Measurements from ENCODE around the gene ACOT8. TPM values are rescaled to one million over a fixed set of nuclear protein-coding genes. Genes with fewer than 3 reads are reported as not detected.

Gene ACOT8
- total and polyA plus RNA-seq, 9 of the 15 experiments (the other 6 are each of a cell fraction or from before 2014, with no cell fraction given): 8.2 to 46.7 (median 20.7) TPM

GRCh38 chr20:45860560-45861220, 3.5 kb upstream of the ACOT8 start (continued):
- TF ChIP-seq, protein P1, sequence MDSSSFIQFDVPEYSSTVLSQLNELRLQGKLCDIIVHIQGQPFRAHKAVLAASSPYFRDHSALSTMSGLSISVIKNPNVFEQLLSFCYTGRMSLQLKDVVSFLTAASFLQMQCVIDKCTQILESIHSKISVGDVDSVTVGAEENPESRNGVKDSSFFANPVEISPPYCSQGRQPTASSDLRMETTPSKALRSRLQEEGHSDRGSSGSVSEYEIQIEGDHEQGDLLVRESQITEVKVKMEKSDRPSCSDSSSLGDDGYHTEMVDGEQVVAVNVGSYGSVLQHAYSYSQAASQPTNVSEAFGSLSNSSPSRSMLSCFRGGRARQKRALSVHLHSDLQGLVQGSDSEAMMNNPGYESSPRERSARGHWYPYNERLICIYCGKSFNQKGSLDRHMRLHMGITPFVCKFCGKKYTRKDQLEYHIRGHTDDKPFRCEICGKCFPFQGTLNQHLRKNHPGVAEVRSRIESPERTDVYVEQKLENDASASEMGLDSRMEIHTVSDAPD (CRISPR knock-in tag; IDR thresholded peaks at IDR 0.05): no peak
- TF ChIP-seq XRCC5 (IDR thresholded peaks at IDR 0.05; ENCODE audit: low read depth, low read length) (no peak), ZNF134 (CRISPR knock-in tag; conservative IDR thresholded peaks at IDR 0.05) (no peak), MECOM (CRISPR knock-in tag; IDR thresholded peaks at IDR 0.05) (no peak), NELFE (IDR thresholded peaks at IDR 0.05; ENCODE audit: insufficient read depth, insufficient read length) (no peak), CTBP1 (IDR thresholded peaks at IDR 0.05; ENCODE audit: borderline replicate concordance) (peak; percentile 42; the same call in 1 of the 2 replicates), SMAD1 (IDR thresholded peaks at IDR 0.05; ENCODE audit: low read depth, low read length, partially characterized antibody) (no peak), ZNF589 (CRISPR knock-in tag; IDR thresholded peaks at IDR 0.05; ENCODE audit: low read depth) (no peak), CREM (IDR thresholded peaks at IDR 0.05; ENCODE audit: low read depth) (peak; percentile 5; the same call in 1 of the 2 replicates), ZNF174 (CRISPR knock-in tag; IDR thresholded peaks at IDR 0.05) (no peak), ZNF778 (CRISPR knock-in tag; IDR thresholded peaks at IDR 0.05) (no peak), SMAD4 (CRISPR knock-in tag; conservative IDR thresholded peaks at IDR 0.05) (no peak), DEAF1 (CRISPR knock-in tag; IDR thresholded peaks at IDR 0.05) (no peak), PBX2 (CRISPR knock-in tag; IDR thresholded peaks at IDR 0.05; ENCODE audit: low read depth) (no peak), PBX2 (tag; conservative IDR thresholded peaks at IDR 0.05; ENCODE audit: low read depth) (peak; percentile 65), TAL1 (IDR thresholded peaks at IDR 0.05) (no peak), RFX5 (IDR thresholded peaks at IDR 0.05; ENCODE audit: low read depth, low read length) (no peak), WHSC1 (IDR thresholded peaks at IDR 0.05; ENCODE audit: low read length) (no peak)
- TF ChIP-seq, protein P2, sequence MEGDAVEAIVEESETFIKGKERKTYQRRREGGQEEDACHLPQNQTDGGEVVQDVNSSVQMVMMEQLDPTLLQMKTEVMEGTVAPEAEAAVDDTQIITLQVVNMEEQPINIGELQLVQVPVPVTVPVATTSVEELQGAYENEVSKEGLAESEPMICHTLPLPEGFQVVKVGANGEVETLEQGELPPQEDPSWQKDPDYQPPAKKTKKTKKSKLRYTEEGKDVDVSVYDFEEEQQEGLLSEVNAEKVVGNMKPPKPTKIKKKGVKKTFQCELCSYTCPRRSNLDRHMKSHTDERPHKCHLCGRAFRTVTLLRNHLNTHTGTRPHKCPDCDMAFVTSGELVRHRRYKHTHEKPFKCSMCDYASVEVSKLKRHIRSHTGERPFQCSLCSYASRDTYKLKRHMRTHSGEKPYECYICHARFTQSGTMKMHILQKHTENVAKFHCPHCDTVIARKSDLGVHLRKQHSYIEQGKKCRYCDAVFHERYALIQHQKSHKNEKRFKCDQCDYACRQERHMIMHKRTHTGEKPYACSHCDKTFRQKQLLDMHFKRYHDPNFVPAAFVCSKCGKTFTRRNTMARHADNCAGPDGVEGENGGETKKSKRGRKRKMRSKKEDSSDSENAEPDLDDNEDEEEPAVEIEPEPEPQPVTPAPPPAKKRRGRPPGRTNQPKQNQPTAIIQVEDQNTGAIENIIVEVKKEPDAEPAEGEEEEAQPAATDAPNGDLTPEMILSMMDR (IDR thresholded peaks at IDR 0.05 in 2 of 3, conservative IDR thresholded peaks at IDR 0.05 in 1 of 3; ENCODE audit: insufficient read depth in 2 of 3, low read depth in 1 of 3, low read length in 3 of 3): no peak; a peak in 1 of 6 replicates
- TF ChIP-seq, protein P3, sequence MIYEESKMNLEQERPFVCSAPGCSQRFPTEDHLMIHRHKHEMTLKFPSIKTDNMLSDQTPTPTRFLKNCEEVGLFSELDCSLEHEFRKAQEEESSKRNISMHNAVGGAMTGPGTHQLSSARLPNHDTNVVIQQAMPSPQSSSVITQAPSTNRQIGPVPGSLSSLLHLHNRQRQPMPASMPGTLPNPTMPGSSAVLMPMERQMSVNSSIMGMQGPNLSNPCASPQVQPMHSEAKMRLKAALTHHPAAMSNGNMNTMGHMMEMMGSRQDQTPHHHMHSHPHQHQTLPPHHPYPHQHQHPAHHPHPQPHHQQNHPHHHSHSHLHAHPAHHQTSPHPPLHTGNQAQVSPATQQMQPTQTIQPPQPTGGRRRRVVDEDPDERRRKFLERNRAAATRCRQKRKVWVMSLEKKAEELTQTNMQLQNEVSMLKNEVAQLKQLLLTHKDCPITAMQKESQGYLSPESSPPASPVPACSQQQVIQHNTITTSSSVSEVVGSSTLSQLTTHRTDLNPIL (CRISPR knock-in tag; IDR thresholded peaks at IDR 0.05): no peak

All from K562 (cell line).